Astrocyte (in vitro differentiated cells and primary cell): ENCODE data around the gene SLC38A6. TPM values are rescaled to one million over a fixed set of nuclear protein-coding genes. Genes with fewer than 3 reads are reported as not detected.
A peak's percentile ranks its signal among the peaks of the same experiment; 100 is the strongest.

Experiments used
- DNase-seq: peaks from one replicate; pipeline ENCODE4 v3.0.0-alpha.2; 2010; ENCODE audit warnings: low read depth
- FAIRE-seq: peaks from 2 replicates; lab custom pipeline; 2011; peaks lifted over from hg19 to GRCh38; lab: Jason Lieb, UNC
- H2AFZ ChIP-seq: 2 replicates; pipeline ENCODE4 v1.6.0; 2012; ENCODE audit warnings: low read depth, low read length, inconsistent platforms
- H3K27ac ChIP-seq: 2 replicates; pipeline ENCODE4 v1.5.1; 2011; ENCODE audit warnings: low read depth, low read length, inconsistent platforms
- H3K27me3 ChIP-seq: 2 replicates; pipeline ENCODE4 v1.6.0; 2011; ENCODE audit warnings: low read length, inconsistent platforms; ENCODE audit not compliant: insufficient read depth
- H3K36me3 ChIP-seq: 2 replicates; pipeline ENCODE4 v1.5.1; 2011; ENCODE audit warnings: low read length, inconsistent platforms; ENCODE audit not compliant: insufficient read depth
- H3K4me1 ChIP-seq: 2 replicates; pipeline ENCODE4 v1.5.1; 2011; ENCODE audit warnings: low read length, inconsistent platforms; ENCODE audit not compliant: insufficient read depth
- H3K4me2 ChIP-seq: 2 replicates; pipeline ENCODE4 v1.6.0; 2012; ENCODE audit warnings: low read length, inconsistent platforms
- H3K4me3 ChIP-seq: 2 replicates; pipeline ENCODE4 v1.5.1; 2011; ENCODE audit warnings: low read depth, mild to moderate bottlenecking, low read length, inconsistent platforms; ENCODE audit not compliant: insufficient read depth
- H3K79me2 ChIP-seq: 2 replicates; pipeline ENCODE4 v1.6.0; 2012; ENCODE audit warnings: mild to moderate bottlenecking, low read length, inconsistent platforms; ENCODE audit not compliant: insufficient read depth
- H3K9ac ChIP-seq: 2 replicates; pipeline ENCODE4 v1.6.0; 2012; ENCODE audit warnings: mild to moderate bottlenecking, low read length, inconsistent platforms
- H3K9me3 ChIP-seq: 2 replicates; pipeline ENCODE4 v1.5.1; 2012; ENCODE audit warnings: low read depth, mild to moderate bottlenecking, low read length, inconsistent platforms; ENCODE audit not compliant: insufficient read depth
- H4K20me1 ChIP-seq: 2 replicates; pipeline ENCODE4 v1.6.0; 2012; ENCODE audit warnings: low read length, inconsistent platforms; ENCODE audit not compliant: insufficient read depth
- H3K27ac Mint-ChIP-seq: one replicate; pipeline ENCODE4 v1.8.0; 2021; ENCODE audit warnings: mild to moderate bottlenecking, mixed read lengths; ENCODE audit not compliant: unreplicated experiment
- H3K27me3 Mint-ChIP-seq: one replicate; pipeline ENCODE4 v1.8.0; 2021; ENCODE audit warnings: low read depth, mixed read lengths; ENCODE audit not compliant: unreplicated experiment
- H3K36me3 Mint-ChIP-seq: one replicate; pipeline ENCODE4 v1.8.0; 2021; ENCODE audit warnings: low read depth, mixed read lengths; ENCODE audit not compliant: unreplicated experiment
- H3K4me1 Mint-ChIP-seq: one replicate; pipeline ENCODE4 v1.8.0; 2021; ENCODE audit warnings: low read depth, mixed read lengths; ENCODE audit not compliant: unreplicated experiment
- H3K4me3 Mint-ChIP-seq: one replicate; pipeline ENCODE4 v1.8.0; 2021; ENCODE audit warnings: mild to moderate bottlenecking, moderate library complexity, mixed read lengths; ENCODE audit not compliant: unreplicated experiment
- H3K9me3 Mint-ChIP-seq: one replicate; pipeline ENCODE4 v1.8.0; 2021; ENCODE audit warnings: mild to moderate bottlenecking, mixed read lengths; ENCODE audit not compliant: unreplicated experiment
- EZH2 ChIP-seq: IDR thresholded peaks from 2 replicates; pipeline ENCODE4 v1.6.1; 2012; ENCODE audit warnings: mild to moderate bottlenecking, low read length, inconsistent platforms; ENCODE audit not compliant: insufficient read depth
- total RNA-seq: library from RNA; stranded (reverse); gene quantifications from 2 replicates; pipeline ENCODE4 v1.2.1, GENCODE V29; 2021
- TF ChIP-seq, protein P1 (sequence below): IDR thresholded peaks from 2 replicates; pipeline ENCODE4 v1.5.1; 2011; ENCODE audit warnings: low read depth, mild to moderate bottlenecking, inconsistent platforms, low read length, moderate library complexity; ENCODE audit not compliant: insufficient read depth

The SLC38A6 gene
- total RNA-seq, 1 donor from 2014 or later = 14.9 TPM

DNA sequence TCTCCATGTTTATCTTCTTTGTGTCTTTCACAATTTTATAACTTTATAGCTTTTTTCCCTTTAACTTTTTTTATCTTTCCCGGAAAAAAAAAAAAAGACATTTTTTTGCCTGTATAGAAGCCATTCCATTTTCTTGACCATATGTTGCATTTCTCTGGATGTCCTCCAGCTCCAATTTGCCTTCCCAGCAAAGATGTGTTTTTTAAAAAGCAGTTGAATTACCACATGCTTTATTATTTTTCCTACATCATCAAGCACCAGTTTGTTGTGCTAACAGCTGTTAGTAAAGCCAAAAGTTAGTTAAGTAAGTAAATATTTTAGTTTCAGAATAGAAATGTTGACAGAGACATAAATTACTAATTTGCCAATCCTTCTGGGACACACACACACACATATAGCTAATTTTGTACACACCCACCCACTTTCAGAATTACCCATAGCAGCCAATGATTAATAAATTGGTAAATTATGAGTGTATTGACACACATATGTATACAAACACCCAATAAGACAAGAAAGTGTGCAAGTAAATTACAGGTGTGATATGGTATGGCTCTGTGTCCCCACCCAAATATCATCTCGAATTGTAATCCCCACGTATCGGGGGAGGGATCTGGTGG is 118.3 kb downstream of the SLC38A6 start:
- TF ChIP-seq, protein P1, sequence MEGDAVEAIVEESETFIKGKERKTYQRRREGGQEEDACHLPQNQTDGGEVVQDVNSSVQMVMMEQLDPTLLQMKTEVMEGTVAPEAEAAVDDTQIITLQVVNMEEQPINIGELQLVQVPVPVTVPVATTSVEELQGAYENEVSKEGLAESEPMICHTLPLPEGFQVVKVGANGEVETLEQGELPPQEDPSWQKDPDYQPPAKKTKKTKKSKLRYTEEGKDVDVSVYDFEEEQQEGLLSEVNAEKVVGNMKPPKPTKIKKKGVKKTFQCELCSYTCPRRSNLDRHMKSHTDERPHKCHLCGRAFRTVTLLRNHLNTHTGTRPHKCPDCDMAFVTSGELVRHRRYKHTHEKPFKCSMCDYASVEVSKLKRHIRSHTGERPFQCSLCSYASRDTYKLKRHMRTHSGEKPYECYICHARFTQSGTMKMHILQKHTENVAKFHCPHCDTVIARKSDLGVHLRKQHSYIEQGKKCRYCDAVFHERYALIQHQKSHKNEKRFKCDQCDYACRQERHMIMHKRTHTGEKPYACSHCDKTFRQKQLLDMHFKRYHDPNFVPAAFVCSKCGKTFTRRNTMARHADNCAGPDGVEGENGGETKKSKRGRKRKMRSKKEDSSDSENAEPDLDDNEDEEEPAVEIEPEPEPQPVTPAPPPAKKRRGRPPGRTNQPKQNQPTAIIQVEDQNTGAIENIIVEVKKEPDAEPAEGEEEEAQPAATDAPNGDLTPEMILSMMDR = no peak
- no peak for TF ChIP-seq EZH2
- H3K27me3 ChIP-seq = no peaks in the 10 kb centered on the region
- Mint-ChIP-seq H3K9me3 (peaks cover 6% of the 10 kb centered on the region), H3K4me1 (peaks cover 25% of the 10 kb centered on the region), H3K36me3 (peaks cover 5% of the 10 kb centered on the region), H3K27ac (no peak overlapping the region), H3K27me3 (no peaks in the 10 kb centered on the region), H3K4me3 (no peak overlapping the region)
- no peak overlapping the region for H3K9ac ChIP-seq
- H3K4me1 ChIP-seq = peaks cover 28% of the 10 kb centered on the region
- H2AFZ ChIP-seq = no peak overlapping the region
- H4K20me1 ChIP-seq = no peaks in the 10 kb centered on the region
- H3K4me2 ChIP-seq = no peak overlapping the region
- no peaks in the 10 kb centered on the region for H3K9me3 ChIP-seq
- DNase-seq = no peak
- no peaks in the 10 kb centered on the region for H3K36me3 ChIP-seq
- H3K79me2 ChIP-seq = no peaks in the 10 kb centered on the region
- H3K4me3 ChIP-seq = no peak overlapping the region
- H3K27ac ChIP-seq = no peak overlapping the region
- FAIRE-seq = no peak

DNA sequence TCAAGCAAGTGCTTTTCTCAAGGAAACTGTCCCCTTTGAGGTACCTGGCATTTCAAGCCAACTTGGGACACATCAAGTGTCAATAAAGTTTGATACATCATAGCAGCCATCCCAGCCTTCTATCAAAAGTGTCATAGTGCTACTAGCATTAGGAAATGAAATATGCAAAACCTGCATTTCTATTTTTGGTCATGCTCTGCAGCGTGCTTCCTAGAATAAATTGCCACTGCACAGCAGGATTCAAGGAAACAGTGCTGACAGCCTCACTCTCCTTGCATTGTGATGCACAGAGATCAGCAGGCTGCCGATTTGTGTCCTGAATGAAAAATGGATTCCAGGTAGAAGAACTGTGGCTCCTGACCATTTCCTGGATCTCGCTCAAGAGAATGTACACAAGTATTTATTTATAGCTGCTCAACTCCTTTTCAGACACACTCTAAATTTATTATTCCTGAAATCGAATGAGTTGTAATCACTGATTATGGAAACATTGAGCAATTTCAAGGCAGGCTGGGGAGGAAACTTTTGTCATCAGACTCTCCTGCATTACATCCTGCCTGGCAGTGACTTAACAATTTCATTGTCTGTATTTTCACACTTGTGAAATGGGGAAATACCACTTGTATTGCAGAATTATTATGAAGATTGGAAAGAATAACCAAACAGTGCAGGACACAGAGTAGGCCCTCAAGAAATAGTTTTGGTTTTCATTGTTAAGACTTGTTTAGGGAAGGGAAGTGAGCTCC is 120.9 kb downstream of the SLC38A6 start:
- Mint-ChIP-seq H3K27ac (peak overlapping the region; percentile 99), H3K4me3 (no peak overlapping the region), H3K4me1 (peaks cover 32% of the 10 kb centered on the region), H3K27me3 (no peaks in the 10 kb centered on the region), H3K9me3 (peaks cover 2% of the 10 kb centered on the region), H3K36me3 (peaks cover 2% of the 10 kb centered on the region)
- H3K79me2 ChIP-seq = no peaks in the 10 kb centered on the region
- no peaks in the 10 kb centered on the region for H3K36me3 ChIP-seq
- no peak for FAIRE-seq
- TF ChIP-seq, protein P1 = no peak
- TF ChIP-seq EZH2 = no peak
- no peak overlapping the region for H3K4me3 ChIP-seq
- DNase-seq = peak; percentile 75
- H2AFZ ChIP-seq = peak overlapping the region; percentile 2
- H3K27me3 ChIP-seq = no peaks in the 10 kb centered on the region
- no peaks in the 10 kb centered on the region for H3K9me3 ChIP-seq
- peaks cover 31% of the 10 kb centered on the region for H3K4me1 ChIP-seq
- peak overlapping the region; percentile 77 for H3K9ac ChIP-seq
- peak overlapping the region; percentile 26 for H3K4me2 ChIP-seq
- H4K20me1 ChIP-seq = no peaks in the 10 kb centered on the region
- peak overlapping the region; percentile 97 for H3K27ac ChIP-seq

Other genes starting within 250 kb of the SLC38A6 start
- 36.0 and 46.9 TPM in 2 replicates for gene MNAT1, start 246.5 kb upstream of the SLC38A6 start, total RNA-seq
- 14.1 and 14.8 TPM in 2 replicates for gene TRMT5, start 166 bp upstream of the SLC38A6 start, total RNA-seq